ELF-1 (cell line): Measurements from ENCODE around the gene PLIN4.
"Not testable (repeated sequence)": the region's sequence is repeated elsewhere in the genome, so short reads cannot be mapped to it uniquely, and the experiment has no call there.

Source experiments
- DNase-seq: peaks from one replicate; pipeline ENCODE4 v3.0.0-alpha.2; 2016; ENCODE audit warnings: low read depth, low spot score

The PLIN4 gene, protein sequence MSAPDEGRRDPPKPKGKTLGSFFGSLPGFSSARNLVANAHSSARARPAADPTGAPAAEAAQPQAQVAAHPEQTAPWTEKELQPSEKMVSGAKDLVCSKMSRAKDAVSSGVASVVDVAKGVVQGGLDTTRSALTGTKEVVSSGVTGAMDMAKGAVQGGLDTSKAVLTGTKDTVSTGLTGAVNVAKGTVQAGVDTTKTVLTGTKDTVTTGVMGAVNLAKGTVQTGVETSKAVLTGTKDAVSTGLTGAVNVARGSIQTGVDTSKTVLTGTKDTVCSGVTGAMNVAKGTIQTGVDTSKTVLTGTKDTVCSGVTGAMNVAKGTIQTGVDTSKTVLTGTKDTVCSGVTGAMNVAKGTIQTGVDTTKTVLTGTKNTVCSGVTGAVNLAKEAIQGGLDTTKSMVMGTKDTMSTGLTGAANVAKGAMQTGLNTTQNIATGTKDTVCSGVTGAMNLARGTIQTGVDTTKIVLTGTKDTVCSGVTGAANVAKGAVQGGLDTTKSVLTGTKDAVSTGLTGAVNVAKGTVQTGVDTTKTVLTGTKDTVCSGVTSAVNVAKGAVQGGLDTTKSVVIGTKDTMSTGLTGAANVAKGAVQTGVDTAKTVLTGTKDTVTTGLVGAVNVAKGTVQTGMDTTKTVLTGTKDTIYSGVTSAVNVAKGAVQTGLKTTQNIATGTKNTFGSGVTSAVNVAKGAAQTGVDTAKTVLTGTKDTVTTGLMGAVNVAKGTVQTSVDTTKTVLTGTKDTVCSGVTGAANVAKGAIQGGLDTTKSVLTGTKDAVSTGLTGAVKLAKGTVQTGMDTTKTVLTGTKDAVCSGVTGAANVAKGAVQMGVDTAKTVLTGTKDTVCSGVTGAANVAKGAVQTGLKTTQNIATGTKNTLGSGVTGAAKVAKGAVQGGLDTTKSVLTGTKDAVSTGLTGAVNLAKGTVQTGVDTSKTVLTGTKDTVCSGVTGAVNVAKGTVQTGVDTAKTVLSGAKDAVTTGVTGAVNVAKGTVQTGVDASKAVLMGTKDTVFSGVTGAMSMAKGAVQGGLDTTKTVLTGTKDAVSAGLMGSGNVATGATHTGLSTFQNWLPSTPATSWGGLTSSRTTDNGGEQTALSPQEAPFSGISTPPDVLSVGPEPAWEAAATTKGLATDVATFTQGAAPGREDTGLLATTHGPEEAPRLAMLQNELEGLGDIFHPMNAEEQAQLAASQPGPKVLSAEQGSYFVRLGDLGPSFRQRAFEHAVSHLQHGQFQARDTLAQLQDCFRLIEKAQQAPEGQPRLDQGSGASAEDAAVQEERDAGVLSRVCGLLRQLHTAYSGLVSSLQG (N-terminal part only)

DNA sequence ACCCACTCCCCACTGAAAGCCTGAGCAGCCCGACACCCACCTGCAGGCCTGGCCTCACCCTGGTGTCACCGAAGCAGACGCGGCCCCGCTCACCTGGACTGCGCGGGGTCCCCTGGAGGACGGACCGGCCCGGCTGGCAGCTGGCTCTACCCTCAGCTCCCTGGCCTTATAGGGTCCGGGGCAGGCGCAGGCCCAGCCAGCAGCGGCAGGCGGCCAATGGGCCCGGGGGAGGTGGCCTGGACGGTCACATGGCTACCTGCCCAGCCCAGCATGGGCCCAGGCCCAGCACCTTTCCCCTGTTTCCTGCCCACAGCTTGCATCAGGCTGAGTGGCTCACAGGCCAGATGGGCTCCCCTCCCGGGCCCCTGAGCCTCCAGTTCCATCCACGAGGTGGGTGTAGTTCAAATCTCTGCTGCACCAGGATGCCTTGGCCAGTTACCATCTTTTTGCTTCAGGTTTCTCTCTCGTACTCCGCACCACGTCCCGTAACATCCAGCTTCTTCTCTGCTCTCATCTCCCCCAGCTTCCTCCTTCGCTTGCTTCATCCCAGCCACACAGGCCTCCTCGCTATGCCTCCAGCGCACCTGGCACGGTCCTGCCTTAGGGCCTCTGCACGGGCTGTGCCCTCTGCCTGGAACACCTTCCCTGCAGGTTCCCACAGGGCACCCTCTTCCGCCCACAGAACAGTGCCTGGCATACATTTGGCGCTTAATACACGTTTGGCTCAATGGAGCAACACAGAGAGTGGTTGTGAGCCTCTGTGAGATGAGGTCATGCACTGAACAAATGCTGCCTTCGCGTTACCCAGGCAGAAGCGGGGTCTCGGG lies at the start of gene PLIN4:
TSS of gene PLIN4 (minus strand) at position 142 of the 827 bp plus-strand sequence. CDS start 214 bp downstream, outside the sequence.
- no peak for DNase-seq

- peak; percentile 94 for DNase-seq
Observed at GRCh38 chr19:4567584-4568071, 49.3 kb upstream of the PLIN4 start.

DNA sequence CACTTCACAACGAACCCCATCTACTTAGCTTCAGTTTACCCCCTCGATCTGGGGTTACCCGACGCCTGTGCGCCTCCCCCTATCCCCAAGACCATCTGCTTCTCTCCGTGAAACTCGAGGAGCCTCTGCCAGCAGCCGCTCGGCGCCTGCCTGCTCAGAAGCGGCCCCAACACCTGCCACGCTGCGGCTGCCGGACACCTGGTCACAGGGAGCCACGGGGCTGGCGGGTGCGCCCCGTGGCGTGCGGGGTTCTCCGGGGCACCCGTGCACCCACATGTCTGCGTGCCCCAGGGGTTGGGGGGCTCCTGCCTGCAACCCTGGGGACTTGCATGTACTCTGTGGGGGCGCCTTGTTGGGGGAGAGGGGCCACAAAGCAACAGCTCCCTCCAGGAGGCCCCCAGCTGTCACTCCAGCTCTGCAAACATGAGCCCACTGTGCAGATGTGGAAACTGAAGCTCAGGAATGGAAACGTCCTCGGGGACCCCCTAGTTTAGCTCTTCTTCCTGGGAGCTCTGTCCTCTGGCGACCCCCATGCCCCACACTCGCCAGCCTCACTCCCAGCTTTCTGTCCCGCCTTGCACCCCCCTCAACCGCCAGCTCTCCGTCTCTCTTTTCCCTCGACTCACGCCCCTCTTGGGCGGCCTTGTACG lies 48.2 kb upstream of the PLIN4 start:
- no peak for DNase-seq

- not testable (repeated sequence) for DNase-seq
Observed at GRCh38 chr19:4563562-4563961, 45.3 kb upstream of the PLIN4 start.

GRCh38 chr19:4562085-4562484 lies 43.8 kb upstream of the PLIN4 start:
- not testable (repeated sequence) for DNase-seq

DNA sequence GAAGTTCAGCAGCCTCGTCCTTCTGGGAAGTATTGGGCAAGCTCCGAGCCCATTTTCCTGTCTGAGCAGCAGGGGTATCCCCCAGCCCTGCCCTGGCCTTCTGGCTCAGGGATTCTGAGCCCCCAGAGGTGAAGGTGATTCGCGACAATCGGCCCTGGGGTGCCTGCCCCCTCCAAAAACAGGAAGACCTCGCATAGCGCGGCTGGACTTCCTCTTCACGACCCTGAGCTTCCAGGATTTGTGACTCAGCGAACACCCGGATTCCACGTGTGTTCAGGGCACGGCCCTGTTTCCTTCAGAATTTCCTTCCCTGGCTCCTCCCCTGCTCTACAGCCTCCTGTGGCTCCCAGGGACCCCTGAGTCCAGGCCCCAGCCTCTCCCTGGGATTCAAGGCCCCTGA lies 41.3 kb upstream of the PLIN4 start, which contains the start of gene SEMA6B:
TSS of gene SEMA6B (minus strand) at position 116 of the 400 bp plus-strand sequence. CDS start 1,227 bp downstream, outside the sequence.
- no peak for DNase-seq

DNA sequence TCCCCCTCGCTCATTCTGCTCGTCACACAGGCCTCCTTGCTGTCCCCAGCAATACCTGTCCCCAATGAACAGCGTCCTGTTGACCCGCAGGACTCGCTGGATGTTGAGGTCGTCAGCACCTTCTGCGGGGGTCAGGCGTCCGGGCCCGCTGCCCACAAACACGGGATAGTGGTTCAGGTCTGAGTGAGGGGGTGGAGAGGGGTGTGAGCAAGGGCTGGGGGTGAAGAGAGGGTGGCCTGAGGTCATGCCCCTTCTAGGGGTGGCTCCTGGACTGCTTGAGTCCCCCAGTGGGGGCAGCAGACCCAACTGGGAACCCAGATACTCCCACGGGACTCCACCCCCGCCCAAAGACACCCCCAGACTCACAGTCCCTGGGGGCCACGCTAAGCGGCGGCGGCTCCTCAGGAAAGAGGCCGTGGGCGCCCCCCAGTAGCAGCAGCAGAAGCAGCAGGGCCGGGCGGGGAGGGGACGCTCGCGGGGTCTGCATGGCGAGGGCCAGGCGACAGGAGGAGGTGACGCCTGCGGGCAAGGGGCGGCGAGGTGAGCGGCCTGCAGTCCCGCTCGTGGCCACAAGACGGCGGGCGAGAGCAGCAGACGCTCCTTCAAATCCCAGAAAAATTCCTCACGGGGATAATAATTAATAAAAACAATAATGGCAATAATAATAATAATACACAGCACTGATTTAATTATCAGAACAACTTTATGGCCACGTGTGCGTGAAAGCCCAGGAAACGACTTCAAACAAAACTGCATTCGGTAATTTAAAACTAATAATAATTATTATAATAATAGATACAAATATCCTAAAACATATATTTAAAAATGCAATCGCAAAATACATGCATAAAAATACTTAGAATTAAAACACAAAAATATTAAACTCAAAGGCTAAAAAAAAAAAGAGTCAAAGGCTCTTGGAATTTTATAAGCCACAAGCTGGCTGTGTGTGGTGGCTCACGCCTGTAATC lies 40.0 kb upstream of the PLIN4 start:
- DNase-seq, result peak; percentile 86

DNA sequence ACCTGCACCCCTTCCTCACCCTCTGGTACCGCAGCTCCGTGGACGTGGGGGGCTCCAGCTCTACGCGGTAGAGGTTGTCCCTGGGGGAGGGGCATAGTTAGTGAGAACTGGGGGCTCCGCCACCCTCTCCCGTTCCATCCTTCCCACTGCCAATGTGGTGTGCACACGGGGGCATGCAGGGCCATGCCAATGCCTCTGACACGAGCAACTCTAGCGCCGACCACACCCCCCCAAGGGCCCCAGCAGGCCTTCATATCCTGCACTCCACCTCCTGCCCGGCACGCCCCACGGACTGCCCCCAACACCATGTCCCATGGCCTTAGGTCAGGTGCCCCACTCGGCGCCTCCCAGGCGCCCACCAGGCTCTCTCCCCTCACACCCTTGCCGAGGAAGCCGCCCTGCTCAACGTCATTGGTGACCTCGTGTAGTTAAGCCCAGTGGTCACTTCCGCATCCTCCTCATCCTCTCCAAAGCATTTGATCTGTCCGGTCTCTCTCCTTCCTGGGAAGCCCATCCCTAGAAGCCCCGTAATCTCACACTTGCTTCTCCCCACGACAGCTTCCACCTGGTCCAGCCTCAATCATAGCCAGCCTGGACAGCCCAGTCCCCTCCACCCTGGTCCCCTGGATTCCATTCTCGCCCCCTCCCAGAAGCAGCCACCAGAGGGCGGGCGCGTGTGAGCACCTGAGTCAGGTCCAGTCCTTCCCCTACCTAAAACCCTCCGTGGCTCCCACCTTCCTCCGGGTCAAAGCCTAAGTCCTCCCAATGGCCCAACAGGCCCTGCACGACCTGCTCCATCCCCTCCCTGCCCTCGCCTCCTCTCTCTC lies 39.1 kb upstream of the PLIN4 start:
- DNase-seq, result peak; percentile 76

DNA sequence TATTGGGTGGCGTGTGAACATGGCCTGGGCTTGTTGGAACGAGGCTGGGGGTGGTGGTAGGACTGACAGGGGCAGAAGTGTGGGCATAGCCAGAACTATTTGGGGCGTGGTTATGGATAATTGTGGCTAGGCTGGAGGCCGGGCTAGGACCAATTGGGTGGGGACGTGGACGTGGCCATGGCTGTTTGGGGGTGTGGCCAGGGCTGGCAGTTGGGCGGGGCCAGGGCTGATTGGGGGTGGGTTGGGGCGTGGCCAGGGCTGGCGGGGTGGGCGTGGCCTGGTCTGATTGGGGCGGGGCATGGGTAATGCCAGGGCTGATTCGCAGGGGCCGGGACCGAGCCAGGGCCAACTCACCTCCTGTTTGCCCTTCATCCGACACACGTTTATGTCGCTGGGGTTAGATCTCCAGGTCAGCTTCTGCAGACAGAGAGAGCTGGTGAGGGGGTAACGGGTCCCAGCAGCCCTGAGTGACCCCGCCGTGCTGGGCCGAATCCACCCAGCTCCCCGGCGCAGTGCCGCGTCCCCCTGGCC lies 38.4 kb upstream of the PLIN4 start:
- DNase-seq, result peak; percentile 75

GRCh38 chr19:4555657-4556561 lies 37.6 kb upstream of the PLIN4 start:
- DNase-seq, result peak; percentile 90

DNA sequence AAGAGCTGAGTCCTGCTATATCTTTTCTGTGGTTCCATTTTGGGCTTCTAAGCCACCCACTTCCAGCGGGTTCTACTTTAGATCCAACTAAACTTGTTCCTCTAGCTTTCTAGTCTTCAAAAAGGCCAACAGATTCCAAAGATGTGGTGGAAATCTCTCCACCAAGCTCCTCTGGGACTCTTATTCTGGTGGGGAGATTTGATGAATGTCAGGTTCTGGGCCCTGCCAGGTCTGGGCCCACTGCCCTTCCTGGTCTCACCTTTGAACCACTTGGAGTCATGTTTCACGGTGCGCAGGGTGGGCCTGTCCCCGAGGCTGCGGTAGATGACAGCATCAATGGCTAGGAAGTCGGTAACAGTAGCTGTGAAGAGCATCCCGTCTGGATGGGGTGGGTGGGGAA lies 36.4 kb upstream of the PLIN4 start:
- DNase-seq, result no peak

GRCh38 chr19:4553775-4554174 lies 35.5 kb upstream of the PLIN4 start:
- no peak for DNase-seq

GRCh38 chr19:4553092-4553695 lies 34.9 kb upstream of the PLIN4 start:
- no peak for DNase-seq

- no peak for DNase-seq
Observed at GRCh38 chr19:4552525-4552819, 34.2 kb upstream of the PLIN4 start.

DNA sequence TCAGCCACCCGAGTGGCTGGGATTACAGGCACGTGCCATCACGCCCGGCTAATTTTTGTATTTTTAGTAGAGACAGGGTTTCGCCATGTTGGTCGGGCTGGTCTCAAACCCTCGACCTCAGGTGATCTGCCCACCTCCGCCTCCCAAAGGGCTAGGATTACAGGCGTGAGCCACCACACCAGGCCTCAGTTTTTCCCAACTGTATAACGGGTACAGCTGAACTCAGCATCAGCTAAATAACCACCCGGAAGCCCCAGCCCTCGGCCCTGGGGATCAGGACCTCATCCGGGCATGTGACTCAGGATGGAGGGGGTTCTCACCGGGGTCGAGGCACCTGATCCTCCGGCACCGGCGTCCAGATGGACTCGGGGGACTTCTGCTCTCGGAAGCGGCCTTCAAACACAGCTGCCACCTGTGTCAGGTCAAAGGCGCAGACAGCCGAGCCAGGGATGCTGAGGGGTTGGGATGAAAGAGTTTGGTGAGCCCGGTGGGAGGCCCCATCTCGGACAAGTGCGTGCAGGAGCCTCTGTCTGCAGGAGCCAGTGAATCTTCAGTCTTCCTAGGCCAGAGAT lies 32.3 kb upstream of the PLIN4 start:
- DNase-seq, result no peak

DNA sequence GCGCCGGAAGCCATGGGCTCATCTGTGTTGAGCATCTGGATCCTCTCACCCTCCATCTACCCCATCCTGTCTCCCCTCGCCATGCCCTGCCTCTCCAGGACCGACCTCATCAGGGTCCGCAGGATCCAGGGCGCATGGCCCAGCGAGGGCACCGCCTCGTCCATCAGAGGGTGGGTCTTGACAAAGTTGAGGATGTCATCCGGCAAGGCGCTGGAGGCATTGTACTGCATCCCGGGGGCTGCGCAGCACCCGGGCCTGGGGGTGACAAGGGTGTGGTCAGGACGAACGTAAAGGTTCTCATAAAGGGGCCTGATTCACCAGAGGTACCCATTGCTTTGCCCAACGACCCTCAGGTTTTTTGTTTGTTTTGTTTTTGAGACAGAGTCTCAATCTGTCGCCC lies 31.7 kb upstream of the PLIN4 start:
- no peak for DNase-seq
